ENCODE results near the gene WBP1.
"Not testable (repeated sequence)": the region's sequence is repeated elsewhere in the genome, so short reads cannot be mapped to it uniquely, and the experiment has no call there.

WBP1 gene

DNA sequence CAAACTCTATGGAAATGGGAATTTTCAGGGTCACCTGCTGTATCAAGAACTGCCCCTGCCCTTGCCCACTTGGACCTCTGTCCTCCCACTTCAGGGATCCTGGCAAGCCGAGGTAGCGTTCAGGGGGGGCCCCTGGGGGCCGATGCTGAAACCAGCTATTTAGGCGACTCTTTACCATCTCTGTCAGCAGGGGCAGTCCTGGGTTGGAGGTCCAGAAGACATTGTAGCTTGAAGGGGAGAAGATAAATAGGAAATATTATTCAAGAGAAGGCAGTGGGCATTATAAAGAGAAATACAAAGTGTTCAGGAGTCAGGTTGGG is 4.5 kb downstream of the WBP1 start:
- no peaks in the 10 kb centered on the region for H3K27me3 ChIP-seq (replicated peaks; ENCODE audit: control insufficient read depth, insufficient read depth, low read length)
- peaks cover 14% of the 10 kb centered on the region for H3K36me3 ChIP-seq (ENCODE audit: control insufficient read depth, insufficient read depth, low read length)
- no peak overlapping the region for H3K4me3 ChIP-seq (replicated peaks; ENCODE audit: low read depth, low read length)
- no peak for DNase-seq (ENCODE audit: extremely low read depth, insufficient read length)
- TF ChIP-seq, protein P1, sequence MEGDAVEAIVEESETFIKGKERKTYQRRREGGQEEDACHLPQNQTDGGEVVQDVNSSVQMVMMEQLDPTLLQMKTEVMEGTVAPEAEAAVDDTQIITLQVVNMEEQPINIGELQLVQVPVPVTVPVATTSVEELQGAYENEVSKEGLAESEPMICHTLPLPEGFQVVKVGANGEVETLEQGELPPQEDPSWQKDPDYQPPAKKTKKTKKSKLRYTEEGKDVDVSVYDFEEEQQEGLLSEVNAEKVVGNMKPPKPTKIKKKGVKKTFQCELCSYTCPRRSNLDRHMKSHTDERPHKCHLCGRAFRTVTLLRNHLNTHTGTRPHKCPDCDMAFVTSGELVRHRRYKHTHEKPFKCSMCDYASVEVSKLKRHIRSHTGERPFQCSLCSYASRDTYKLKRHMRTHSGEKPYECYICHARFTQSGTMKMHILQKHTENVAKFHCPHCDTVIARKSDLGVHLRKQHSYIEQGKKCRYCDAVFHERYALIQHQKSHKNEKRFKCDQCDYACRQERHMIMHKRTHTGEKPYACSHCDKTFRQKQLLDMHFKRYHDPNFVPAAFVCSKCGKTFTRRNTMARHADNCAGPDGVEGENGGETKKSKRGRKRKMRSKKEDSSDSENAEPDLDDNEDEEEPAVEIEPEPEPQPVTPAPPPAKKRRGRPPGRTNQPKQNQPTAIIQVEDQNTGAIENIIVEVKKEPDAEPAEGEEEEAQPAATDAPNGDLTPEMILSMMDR (IDR thresholded peaks at IDR 0.05; ENCODE audit: insufficient read depth, low read length, poor library complexity, severe bottlenecking): no peak

DNA sequence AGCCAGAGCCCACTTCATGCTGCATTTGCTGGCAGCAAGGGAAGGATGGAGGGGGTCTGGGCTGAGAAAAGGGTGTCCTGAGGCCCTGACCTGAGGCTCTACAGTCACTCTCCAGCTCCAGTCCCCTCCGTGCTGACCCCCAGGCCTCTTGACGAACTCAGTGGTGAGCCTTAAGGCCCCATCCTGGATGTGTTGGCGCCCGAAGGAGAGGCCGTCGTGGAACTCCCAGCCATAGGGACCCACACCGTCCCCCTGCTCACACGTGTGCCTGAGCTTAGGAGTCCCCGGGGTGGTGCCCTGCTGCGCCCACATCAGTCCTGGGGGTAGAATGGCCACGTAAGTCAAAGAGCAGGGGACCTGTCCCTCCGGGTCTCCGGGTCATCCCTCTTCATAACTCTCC is 6.2 kb downstream of the WBP1 start:
- Histone ChIP-seq H3K36me3 (ENCODE audit: control insufficient read depth, insufficient read depth, low read length) (peaks cover 14% of the 10 kb centered on the region), H3K4me3 (replicated peaks; ENCODE audit: low read depth, low read length) (peak overlapping the region; percentile 94), H3K27me3 (replicated peaks; ENCODE audit: control insufficient read depth, insufficient read depth, low read length) (no peaks in the 10 kb centered on the region)
- no peak for DNase-seq (ENCODE audit: extremely low read depth, insufficient read length)
- TF ChIP-seq, protein P1 (IDR thresholded peaks at IDR 0.05; ENCODE audit: insufficient read depth, low read length, poor library complexity, severe bottlenecking): no peak

DNA sequence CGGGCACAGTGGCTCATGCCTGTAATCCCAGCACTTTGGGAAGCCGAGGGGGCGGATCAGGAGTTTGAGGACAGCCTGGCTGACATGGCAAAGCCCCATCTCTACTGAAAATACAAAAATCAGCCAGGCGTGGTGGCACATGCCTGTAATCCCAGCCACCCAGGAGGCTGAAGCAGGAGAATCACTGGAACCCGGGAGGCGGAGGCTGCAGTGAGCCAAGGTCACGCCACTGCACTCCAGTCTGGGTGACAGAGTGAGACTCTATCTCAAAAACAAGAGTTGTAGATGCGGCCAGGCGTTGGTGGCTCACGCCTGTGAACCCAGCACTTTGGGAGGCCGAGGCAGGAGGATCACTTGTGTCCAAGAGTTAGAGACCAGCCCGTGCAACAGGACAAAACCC is 12.5 kb downstream of the WBP1 start:
- not testable (repeated sequence) for H3K4me3 ChIP-seq (replicated peaks; ENCODE audit: low read depth, low read length); H3K27me3 ChIP-seq (replicated peaks; ENCODE audit: control insufficient read depth, insufficient read depth, low read length); H3K36me3 ChIP-seq (ENCODE audit: control insufficient read depth, insufficient read depth, low read length); DNase-seq (ENCODE audit: extremely low read depth, insufficient read length)

DNA sequence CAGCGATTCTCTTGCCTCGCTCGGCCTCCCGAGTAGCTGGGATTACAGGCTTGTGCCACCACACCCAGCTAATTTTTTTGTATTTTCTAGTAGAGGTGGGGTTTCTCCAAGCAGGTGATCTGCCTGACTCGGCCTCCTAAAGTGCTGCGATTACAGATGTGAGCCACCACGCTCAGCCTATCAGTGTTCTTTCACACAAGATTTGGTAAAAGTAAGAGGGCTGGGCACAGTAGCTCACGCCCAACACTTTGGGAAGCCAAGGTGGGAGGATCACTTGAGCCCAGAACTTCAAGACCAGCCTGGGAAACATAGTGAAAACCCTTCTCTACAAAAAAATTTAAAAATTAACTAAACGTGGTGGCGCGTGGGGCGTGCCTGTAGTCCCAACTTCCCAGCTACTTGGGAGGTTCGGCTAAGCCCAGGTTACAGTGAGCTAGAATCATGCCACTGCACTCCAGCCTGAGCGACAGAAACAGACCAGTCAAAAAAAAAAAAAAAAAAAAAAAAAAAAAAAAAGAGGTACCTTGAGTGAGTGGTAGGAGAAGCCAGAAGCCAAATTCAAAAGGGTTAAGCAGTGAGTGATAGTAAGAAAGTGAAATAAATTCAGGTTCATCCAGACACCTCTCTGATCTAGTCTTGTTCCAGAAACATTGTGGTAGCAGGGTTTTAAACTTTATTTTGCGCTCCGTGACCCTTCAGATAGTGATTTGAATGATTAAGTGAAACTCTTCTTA is 13.3 kb downstream of the WBP1 start:
- Histone ChIP-seq H3K4me3 (replicated peaks; ENCODE audit: low read depth, low read length) (peak overlapping the region; percentile 93), H3K27me3 (replicated peaks; ENCODE audit: control insufficient read depth, insufficient read depth, low read length) (no peaks in the 10 kb centered on the region), H3K36me3 (ENCODE audit: control insufficient read depth, insufficient read depth, low read length) (peaks cover 6% of the 10 kb centered on the region)
- DNase-seq (ENCODE audit: extremely low read depth, insufficient read length): no peak
- TF ChIP-seq, protein P1 (IDR thresholded peaks at IDR 0.05; ENCODE audit: insufficient read depth, low read length, poor library complexity, severe bottlenecking): no peak

DNA sequence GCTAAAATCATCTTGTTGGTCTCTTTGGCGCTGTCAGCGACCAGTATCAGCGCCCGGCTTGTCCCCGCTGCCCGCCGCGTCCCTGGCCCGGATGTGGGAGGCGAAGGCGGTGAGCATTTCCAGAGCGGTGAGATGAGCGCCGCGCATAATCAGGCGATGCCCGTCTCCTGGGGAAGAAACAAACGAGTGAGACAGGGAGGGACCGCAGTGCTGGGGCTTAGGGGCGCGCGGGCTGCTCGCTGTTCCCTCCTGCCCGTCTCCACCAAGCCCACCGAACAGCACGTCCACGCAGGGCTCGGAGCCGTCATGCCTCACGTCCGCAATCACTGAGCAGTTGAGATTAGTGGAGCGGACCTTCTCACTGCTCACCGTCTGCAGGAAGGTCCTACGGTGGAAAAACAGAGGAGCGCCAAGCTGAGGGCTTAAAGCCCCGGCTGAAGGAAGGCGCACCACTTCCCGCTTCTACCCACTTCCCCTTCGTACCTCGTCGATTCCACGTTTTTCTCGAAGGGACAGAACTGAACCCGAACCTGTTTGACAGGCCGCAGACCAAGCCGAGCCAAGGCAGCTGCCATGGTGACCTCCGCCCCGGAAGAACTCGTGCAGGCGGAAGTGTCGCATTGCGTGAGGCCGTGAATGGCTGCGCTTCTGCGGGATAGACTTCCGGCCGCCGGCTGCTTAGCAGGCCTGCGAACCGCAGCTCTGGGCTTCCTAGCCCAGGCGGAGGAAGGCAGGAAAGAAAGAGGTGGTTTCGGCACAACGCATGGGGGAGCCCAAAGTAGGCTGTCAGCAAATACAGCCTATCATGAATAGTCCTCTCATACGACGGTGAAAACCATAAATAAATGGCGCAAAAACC is 14.1 kb downstream of the WBP1 start, which contains the start of gene MRPL53:
Gene MRPL53 (minus strand): TSS at position 595 of the 859 bp plus-strand sequence. CDS start 20 bp downstream, at position 575.
- DNase-seq (ENCODE audit: extremely low read depth, insufficient read length): peak; percentile 93
- Histone ChIP-seq H3K27me3 (replicated peaks; ENCODE audit: control insufficient read depth, insufficient read depth, low read length) (no peaks in the 10 kb centered on the region), H3K36me3 (ENCODE audit: control insufficient read depth, insufficient read depth, low read length) (peaks cover 6% of the 10 kb centered on the region), H3K4me3 (replicated peaks; ENCODE audit: low read depth, low read length) (peak within 1 kb of the TSS; percentile 93)
- TF ChIP-seq, protein P1 (IDR thresholded peaks at IDR 0.05; ENCODE audit: insufficient read depth, low read length, poor library complexity, severe bottlenecking): no peak

DNA sequence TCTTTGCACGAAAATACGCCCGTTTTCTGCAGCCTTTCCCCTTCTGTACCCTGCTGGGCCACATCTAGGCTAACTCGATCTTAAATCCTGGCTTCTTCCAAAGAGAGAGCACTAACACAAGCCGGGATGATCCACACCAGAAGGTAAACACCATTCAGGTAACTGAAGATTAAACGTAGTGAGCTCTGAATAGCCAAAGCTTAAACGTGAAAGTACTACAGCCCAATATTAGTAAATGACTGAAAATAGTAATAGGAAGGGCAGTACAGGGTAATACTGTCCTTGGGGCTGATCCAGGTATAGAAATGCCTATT is 14.7 kb downstream of the WBP1 start:
- DNase-seq (ENCODE audit: extremely low read depth, insufficient read length): no peak
- TF ChIP-seq, protein P1 (IDR thresholded peaks at IDR 0.05; ENCODE audit: insufficient read depth, low read length, poor library complexity, severe bottlenecking): no peak
- Histone ChIP-seq H3K27me3 (replicated peaks; ENCODE audit: control insufficient read depth, insufficient read depth, low read length) (no peaks in the 10 kb centered on the region), H3K4me3 (replicated peaks; ENCODE audit: low read depth, low read length) (peak overlapping the region; percentile 93), H3K36me3 (ENCODE audit: control insufficient read depth, insufficient read depth, low read length) (peaks cover 8% of the 10 kb centered on the region)

All from GM06990 (cell line).